Subcutaneous adipose tissue (tissue), 4 donors: ENCODE results near the gene PFDN4. TPM values are rescaled to one million over a fixed set of nuclear protein-coding genes. Genes with fewer than 3 reads are reported as not detected.

Experiments used
- total RNA-seq, 4 donors: library from RNA; depleted of rRNA; stranded (reverse); fragments of >200 nt; gene quantifications; one replicate each; pipeline ENCODE4 v1.1.0, GENCODE V29; 2016
- TF ChIP-seq, protein P1 (sequence below): fragments of 450-650 bp; IDR thresholded peaks from one replicate; pipeline ENCODE4 v1.5.1; 2016; ENCODE audit warnings: low read depth, mild to moderate bottlenecking, control low read depth, antibody characterized with exemption, moderate library complexity

The PFDN4 gene
- total RNA-seq, 4 donors from 2014 or later = 53.9 to 127 (median 69.5) TPM

DNA sequence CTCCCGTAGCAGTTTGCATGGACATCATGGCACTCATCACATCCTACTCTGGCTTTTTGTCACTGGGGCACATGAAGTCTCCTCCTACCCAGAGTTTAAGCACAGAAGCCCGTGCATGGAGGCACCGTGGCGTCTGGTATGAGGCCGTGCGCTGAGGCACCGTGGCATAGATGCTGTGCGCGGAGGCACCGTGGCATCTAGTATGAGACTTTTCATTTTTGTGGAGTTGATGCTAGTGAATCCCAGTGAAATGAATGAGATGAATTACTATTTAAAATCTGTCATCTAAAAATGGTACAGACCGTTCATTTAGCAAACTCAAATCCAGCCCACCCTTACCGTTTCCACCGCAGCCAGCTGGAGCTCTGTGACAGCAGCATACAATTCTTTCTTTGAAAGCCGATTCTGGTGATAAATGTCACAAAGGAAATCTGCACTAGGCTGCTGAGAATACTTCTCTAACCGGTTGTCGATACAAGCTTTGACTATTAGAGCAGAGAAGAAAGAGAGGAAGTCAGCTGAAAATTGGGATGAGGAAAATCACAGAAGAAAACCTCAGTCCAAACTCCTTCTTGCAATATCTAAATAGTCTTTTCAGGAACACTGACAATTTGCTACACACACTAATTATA is 45.4 kb upstream of the PFDN4 start:
- TF ChIP-seq, protein P1, sequence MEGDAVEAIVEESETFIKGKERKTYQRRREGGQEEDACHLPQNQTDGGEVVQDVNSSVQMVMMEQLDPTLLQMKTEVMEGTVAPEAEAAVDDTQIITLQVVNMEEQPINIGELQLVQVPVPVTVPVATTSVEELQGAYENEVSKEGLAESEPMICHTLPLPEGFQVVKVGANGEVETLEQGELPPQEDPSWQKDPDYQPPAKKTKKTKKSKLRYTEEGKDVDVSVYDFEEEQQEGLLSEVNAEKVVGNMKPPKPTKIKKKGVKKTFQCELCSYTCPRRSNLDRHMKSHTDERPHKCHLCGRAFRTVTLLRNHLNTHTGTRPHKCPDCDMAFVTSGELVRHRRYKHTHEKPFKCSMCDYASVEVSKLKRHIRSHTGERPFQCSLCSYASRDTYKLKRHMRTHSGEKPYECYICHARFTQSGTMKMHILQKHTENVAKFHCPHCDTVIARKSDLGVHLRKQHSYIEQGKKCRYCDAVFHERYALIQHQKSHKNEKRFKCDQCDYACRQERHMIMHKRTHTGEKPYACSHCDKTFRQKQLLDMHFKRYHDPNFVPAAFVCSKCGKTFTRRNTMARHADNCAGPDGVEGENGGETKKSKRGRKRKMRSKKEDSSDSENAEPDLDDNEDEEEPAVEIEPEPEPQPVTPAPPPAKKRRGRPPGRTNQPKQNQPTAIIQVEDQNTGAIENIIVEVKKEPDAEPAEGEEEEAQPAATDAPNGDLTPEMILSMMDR = no peak

DNA sequence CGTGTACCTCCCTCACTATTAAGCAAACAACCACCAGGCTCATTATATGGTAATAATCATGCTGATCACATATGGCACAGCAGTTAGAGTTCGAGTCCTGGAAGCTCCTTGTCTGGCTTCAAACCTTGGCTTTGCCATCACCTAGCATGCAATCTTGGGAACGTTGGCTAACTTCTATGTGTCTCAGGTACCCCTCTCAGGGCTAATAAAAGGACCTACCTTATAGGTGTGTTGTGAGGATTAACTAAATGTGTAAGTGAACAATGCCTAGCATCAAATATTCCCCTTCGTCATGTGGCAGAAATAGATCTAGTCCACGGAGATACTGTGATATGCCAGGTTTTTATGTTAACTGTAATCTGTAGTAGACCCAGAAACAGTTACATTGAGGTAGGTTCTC is 44.5 kb upstream of the PFDN4 start:
- TF ChIP-seq, protein P1 = no peak

DNA sequence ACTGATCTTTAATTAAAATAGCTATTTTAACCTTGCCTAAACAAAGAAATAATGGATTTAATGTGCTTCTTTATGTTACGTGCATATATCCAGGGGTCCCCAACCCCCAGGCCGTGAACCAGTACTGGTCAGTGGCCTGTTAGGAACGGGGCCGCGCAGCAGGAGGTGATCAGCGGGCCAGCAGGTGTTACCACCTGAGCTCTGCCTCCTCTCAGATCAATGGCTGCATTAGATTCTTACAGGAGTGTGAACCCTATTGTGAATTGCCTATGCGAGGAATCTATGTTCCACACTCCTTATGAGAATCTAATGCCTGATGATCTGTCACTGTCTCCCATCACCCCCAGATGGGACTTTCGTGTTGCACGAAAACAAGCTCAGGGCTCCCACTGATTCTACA is 42.9 kb upstream of the PFDN4 start:
- TF ChIP-seq, protein P1 = no peak

DNA sequence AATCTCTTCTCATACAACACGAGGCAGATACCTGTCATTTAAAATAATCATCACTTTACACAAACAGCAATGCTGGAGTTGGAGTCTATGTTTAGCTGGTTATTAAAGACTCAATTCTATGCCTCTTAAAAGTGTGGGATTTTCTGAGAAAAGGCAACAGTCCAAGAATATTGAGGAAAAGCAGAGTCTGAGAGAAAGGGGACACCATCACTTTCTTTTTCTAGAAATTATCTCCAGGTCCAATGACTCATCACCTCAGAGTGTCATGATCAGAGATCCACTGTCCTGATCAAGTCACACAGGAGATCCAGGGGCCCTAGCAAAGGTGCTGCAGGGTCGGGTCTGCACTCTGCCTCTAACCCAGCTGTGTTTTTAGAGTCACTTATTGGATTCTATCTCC is 42.1 kb upstream of the PFDN4 start:
- TF ChIP-seq, protein P1 = no peak

DNA sequence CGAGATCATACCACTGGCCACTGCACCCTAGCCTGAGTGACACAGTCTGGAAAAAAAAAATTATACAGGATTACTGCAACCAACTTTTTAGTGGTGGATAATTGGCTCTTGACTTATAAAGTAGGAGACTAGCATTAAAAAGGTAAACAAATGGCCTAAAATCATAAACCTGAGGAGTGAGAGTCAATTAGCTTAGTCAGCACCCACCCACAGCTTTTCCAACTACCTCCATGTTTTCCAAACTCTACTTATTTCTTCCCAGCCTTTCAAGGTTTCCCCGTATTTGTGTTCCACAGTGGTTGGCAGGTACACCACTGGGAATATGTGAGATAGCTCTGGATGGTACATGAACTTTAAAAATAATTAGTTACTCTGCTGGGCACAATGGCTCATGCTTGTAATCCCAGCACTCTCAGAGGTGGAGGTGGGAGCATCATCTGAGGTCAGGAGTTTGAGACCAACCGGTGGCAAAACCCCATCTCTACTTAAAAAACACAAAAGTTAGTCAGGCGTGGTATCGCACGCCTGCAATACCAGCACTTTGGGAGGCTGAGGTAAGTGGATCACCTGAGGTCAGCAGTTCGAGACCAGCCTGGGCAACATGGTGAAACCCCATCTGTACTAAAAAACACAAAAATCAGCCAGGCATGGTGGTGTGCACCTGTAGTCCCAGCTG is 40.8 kb upstream of the PFDN4 start:
- TF ChIP-seq, protein P1 = no peak

DNA sequence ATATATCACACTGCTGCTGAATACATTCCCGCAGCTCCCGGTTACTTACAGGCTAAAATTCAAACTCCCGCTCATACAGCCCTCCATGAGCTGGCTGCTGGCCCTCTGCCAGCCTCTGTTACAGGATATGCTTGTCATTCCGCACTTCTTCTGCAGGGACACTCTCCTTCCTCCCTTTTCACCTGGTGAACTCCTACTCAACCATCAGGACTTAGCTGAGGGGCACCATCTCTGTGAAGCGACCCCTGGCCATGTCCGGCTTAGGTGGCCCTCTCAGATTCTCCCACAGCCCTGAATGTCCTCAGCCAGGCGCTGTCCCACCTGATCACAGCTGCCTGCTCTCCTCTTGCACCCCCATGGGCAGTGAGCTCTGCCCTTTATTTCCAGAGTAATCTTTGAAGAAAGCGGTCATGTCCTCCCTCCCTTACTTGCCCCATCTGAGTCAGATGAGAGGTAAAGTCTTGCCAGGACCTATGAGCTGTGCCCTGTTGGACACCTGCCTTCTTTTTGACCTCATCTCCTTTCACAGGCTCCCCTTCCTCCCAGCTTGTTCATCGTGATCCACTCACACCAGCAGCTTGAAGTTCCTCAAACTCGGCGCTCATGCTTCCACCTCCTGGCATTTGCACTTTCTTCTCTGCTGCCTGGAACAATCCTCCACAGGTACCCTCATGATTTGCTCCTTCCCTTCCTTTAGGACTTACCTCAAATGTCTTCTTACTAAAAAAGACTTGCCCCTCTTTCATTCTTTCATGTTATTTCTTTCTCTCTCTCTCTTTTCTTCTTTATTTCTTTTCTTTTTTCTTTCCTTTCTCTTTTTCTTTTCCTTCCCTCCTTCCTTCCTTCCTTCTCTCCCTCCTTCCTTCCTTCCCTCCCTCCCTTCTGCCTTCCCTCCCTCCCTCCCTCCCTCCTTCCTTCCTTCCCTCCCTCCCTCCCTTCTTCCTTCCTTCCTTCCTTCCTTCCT is 39.7 kb upstream of the PFDN4 start:
- TF ChIP-seq, protein P1 = no peak
